ENCODE data around the gene PEX12.
"Not testable (repeated sequence)": the region's sequence is repeated elsewhere in the genome, so short reads cannot be mapped to it uniquely, and the experiment has no call there.

DNA sequence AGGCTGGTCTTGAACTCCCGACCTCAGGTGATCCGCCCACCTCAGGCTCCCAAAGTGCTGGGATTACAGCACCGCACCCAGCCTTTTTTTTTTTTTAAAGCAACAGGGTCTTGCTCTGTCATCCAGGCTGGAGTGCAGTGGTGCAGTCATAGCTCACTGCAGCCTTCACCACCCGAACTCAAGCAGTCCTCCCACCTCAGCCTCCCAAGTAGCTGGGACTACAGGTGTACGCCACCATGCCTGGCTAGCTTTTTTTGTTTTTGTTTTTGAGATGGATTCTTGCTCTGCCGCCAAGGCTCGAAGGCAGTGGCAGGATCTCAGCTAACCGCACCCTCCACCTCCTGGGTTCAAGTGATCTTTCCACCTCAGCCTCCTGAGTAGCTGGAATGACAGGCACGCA is 43.0 kb downstream of the PEX12 start:
- TF ChIP-seq, protein P1, sequence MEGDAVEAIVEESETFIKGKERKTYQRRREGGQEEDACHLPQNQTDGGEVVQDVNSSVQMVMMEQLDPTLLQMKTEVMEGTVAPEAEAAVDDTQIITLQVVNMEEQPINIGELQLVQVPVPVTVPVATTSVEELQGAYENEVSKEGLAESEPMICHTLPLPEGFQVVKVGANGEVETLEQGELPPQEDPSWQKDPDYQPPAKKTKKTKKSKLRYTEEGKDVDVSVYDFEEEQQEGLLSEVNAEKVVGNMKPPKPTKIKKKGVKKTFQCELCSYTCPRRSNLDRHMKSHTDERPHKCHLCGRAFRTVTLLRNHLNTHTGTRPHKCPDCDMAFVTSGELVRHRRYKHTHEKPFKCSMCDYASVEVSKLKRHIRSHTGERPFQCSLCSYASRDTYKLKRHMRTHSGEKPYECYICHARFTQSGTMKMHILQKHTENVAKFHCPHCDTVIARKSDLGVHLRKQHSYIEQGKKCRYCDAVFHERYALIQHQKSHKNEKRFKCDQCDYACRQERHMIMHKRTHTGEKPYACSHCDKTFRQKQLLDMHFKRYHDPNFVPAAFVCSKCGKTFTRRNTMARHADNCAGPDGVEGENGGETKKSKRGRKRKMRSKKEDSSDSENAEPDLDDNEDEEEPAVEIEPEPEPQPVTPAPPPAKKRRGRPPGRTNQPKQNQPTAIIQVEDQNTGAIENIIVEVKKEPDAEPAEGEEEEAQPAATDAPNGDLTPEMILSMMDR (conservative IDR thresholded peaks at IDR 0.05; ENCODE audit: low read depth, low read length): not testable (repeated sequence)
- not testable (repeated sequence) for TF ChIP-seq EZH2 (IDR thresholded peaks at IDR 0.05; ENCODE audit: low read length, unreplicated experiment); EZH2phosphoT487 (IDR thresholded peaks at IDR 0.05; ENCODE audit: borderline replicate concordance, low read length)
